LoVo (cell line): ENCODE results near the gene SRP68.

Source experiments
- DNase-seq: peaks from one replicate; pipeline ENCODE4 v3.0.0-alpha.2; 2016; ENCODE audit warnings: low spot score

The SRP68 gene

DNA sequence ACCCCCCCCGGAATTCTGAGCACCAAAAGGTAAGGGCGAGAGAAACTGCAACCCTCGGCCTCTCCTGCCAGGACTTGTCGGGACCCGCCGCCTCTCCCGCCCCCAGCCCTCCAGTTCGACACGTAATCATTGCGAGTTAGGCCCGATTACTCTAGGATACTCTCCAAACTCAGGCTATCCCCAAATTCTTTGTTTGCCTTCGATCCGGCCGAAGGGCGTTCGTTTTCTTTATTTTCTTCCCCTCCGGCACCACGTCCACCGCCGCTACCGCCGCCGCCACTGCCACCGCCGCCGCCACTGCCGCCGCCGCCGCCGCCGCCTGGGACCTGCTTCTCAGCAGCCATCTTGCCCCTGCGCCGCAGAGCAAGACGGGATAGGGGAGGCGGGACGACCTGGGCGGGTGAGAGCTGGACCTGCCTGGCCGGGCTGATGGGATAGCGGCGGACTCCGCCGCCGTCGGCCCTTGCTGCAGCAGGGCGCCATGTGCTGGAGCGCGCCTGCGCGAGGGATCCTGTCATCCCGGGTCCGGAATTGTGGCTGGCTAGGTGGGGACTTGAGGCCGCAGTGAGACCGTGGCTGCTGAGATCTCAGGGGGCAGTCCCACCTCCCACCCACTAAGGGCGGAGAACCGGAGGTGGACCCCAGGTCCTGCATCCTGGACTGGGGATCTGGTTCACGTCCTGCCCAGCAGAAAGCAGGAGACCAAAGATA is at the start of gene SRP68:
SRP68 (minus strand) TSS at position 370 of the 711 bp plus-strand sequence; CDS start at position 344, 26 bp downstream.
- peak; percentile 94 for DNase-seq

DNA sequence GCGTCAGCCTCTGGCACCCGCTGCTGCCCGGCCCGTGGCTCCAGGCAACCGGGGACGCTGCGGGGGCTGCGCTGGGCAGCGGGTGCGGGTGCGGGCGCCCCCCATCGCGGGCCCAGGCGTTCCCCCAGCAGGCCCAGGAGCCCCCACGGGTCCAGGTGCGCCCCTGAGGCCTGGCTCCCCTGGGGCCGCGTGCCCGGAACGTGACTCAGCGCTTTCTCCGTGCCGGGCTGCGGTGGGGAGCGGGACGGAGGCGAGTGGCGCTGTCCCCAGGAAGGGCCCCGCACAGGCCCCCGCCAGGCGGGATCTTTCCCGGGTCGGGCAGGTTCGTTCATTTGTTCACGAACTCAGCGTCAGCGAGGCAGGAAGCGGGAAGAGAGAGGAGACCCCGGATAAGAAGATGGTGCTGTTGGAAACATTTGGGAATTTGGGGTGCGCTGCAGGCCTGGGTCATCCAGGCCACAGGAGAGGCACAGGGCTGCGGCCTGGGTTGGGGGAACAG is 49.7 kb upstream of the SRP68 start:
- DNase-seq = no peak

DNA sequence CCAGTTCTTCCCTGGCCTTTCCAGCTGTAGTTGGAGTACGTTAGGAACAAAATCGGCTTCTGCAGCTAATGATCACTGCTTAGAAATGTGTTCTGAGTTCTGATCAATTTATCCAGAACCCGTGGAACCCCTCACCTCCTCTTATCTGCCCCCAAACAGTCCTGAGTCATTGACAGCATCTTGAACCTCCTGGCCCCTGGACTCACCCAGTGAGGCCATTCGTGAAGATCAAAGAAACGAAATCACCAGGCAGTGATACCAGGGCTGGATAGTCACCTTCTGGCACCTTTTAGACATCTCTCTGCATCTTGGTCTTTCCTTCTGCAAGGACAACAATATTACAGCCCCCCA is 48.3 kb upstream of the SRP68 start:
- no peak for DNase-seq

DNA sequence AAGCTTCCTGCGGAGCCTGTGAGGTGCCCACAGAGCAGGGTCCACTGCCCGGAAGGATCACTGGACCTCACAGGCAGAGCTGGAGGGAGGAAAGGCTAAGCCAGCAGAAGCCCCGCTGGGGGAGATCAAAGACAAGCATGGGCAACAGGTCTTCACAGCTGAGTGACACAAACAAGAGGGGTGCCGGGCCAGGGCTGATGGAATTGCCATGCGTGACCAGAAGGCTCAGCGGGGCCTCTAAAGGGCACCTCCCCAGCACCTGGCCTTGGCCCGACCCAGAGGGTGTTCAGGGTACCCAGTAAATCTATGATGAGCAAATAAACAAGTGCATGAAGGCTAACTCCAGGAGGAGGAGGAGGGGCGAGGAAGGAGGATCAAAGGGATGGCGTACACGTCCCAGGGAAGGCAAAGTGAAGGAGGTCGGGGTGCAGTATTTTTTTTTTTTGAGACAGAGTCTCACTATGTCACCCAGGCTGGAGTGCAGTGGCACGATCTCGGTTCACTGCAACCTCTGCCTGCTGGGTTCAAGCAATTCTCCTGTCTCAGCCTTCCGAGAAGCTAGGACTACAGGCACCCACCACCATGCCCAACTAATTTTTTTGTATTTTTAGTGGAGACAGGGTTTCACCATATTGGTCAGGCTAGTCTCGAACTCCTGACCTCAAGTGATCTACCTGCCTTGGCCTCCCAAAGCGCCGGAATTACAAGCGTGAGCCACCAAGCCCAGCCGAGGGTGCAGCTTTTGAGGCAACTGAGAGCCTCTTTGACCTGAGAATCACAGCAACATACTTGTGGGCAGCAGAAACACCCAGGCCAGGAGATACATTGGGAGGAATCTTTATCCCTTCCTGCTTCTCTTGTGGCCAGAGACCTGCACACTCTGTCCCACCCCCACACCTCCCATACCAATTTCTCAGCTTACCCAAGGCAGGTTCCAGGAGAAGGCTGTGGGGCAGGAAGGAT is 47.4 kb upstream of the SRP68 start:
- no peak for DNase-seq

DNA sequence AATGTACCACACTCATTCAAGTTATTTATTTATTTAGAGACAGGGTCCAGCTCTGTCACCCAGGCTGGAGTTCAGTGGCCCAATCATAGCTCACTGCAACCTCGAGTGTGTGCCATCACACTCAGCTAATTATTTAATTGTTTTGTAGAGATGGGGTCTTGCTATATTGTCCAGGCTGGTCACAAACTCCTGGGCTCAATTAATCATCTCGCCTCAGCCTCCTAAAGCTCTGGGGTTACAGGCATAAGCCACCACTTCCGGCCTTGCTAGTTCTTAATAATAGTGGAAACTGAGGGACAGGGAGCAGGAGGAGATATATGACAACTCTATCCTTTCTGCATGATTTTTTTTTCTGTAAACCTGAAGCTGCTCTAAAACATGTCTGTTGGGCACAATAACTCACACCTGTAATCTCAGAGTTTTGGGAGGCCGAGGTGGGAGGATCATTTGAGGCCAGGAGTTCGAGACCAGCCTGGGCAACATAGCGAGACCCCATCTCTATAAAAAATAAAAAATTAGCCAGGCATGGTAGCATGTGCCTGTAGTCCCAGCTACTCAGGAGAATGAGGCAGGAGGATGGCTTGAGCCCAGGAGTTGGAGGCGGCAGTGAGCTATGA is 42.9 kb upstream of the SRP68 start:
- no peak for DNase-seq

DNA sequence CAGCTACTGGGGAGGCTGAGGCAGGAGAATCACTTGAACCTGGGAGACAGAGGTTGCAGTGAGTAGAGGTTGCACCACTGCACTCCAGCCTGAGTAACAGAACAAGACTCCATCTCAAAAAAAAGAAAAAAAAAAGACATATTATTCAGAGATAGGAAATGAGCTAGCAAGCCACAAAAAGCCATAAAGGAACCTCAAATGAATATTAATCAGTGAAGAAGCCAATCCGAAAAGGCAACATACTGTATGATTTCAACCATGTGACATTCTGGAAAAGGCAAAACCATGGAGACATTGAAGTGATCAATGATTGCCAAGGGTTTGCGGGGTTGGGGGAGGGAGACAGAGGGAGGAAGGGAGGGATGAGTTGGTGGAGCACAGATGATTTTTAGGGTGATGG is 39.6 kb upstream of the SRP68 start:
- DNase-seq = no peak

DNA sequence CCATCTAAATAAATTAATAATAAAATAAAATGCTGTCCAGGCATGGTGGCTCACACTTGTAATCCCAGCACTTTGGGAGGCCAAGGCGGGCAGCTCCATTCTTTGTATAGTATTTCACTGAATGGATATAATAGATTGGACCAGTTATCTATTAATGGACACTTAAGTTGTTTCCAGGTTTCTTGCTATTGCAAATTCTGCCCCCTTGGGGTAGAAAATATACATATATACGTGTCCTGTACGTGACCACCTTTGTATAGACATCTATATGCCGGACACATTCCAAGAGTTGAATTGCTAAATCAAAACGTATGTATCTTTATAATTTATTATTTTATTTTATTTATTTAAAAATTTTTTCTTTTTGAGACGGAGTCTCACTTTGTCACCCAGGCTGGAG is 35.2 kb upstream of the SRP68 start:
- peak; percentile 16 for DNase-seq

DNA sequence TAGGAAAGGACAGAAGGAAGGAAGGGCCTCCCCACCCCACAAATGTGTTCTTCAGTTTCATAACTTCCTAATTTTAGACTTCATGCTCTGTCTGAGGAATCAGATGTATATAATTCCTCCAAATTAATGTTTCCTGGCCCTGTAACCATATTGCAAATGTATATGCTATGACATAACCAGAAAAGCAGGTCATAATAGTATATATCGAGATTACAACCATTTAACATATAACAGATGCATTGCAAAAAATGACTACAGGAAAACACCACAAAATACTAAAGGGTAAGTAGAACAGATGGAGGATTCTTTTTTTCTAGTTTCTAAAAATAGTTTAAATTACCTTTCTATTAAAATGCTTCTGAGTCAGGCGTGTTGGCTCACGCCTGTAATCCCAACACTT is 34.4 kb upstream of the SRP68 start:
- no peak for DNase-seq

DNA sequence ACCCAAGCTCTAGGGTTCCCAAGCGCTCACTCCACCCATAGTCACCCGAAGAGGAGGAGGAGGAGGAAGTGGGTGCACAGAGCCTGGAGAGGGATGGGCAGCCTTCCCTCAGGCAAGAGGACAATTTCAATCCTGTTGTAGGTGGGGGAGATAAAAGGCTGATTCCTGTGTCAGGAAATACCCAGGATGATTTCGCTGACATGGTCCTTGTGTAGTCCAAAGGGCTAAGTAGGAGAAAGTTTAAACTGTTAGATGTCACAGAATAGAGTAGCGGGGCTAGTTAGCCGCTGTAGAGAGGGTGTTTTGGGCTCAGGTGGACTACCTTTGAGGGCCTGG is 32.5 kb upstream of the SRP68 start:
- peak; percentile 10 for DNase-seq

DNA sequence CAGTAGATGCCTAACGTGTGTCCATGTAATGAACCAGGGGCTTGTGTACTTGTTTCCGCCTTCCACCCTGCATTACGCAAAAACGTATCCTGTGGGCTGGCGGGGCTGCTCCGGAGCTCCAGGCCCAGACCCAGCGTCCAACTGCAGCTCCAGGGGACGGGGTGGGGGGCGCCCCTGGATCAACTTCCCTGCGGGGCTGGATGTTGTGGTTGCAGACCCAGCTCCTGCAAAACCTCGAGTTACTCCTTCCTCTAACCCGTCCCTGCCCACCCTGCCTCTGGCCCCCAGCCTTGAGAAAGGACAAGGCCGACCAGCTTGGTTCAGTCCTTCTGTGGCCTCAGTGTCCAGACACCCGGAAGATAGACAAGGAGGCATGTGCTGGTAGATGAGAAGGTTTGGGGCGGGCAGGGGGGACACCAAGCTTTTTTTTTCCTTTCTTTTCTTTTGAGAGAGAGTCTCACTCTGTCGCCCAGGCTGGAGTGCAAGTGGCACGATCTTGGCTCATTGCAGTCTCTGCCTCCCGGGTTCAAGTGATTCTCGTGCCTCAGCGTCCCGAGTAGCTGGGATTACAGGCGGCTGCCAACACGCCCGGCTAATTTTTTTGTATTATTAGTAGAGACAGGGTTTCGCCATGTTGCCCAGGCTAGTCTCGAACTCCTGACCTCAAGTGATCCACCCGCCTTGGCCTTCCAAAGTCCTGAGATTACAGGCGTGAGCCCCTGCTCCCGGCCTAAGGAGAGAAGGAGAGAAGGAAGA is 32.0 kb upstream of the SRP68 start:
- no peak for DNase-seq

DNA sequence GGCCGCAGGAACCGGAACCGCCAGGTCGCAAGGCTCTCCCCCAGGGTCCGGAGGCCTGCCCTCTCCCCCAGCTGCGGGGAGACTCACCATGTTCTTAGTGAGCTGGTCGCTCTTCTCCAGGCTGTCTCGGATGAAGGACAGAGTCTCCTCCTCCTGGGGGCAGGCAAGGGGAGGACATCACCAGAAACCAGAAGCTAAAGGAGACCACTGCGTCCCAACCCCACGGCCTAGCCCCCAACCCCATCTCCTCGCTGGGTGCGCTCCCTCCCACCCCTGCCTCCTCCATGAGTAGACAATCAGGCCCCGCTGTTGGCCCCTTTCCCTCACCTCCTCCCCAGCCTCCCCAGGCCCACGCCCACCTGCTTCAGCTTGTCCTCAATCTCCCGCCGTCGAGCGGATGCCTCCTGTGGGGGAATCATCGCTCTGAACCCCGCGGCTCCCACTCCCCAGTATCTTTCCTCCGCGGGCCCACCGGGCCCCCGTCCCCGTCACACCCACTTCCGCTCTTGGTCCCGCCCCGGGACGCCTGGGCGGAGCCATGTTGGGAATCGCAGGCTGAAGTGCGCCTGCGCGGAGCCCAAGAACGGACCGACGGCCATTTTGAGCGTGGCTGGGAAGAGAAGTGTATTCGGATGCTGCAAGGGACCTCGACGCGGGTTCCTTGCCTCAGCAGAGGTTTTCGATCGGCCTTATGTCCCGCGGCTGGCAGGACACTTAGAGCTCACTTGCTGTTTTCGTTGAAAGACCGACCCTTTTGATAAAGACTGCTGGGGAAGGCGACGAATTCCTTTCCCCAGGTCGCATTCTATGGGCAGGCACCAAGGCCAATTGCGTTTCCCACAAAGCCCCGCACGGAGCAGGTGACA is 31.2 kb upstream of the SRP68 start, which contains the start of gene EXOC7:
EXOC7 (minus strand) TSS at position 514 of the 866 bp plus-strand sequence; CDS start at position 419, 95 bp downstream.
- DNase-seq = peak; percentile 97

DNA sequence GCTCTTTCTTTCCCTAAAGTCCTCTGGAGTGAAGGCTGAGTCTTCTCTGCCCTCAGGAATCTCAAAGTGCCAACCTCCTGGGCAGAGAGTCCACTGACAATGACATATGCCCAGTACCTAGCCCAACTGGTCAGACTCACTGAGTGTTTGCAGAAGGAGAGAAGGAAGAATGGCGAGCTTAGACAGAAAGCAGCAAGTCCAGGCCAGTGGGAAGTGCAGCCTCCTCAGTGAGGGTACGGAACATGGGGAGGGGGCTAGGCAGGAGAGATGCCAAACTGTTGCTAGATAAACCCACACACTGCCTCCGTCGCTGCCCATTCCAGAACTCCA is 30.6 kb upstream of the SRP68 start:
- DNase-seq = no peak

DNA sequence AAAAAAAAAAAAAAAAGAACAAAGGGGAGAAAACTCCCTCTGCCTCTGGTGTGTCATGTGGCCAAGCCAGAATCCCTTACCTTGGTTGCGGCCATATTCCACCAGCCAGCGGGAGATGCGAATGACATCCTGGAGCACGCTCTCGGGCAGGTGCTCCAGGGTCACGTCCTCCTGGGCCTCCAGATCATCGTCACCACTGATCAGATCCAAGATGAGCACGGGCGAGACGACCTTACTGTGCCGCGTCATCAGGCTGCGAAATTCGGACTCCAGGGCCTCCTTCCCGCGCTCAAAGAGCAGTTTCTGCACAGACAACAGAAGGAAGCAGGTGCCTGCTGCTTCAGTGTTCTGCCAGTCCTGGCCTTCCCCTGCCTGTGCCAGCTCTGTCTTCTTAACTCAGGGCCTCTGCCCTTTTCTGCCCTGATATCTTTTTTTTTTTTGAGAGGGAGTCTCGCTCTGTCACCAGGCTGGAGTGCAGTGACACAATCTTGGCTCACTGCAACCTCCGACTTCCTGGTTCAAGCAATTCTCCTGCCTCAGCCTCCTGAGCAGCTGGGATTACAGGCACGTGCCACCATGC is 25.5 kb upstream of the SRP68 start:
- no peak for DNase-seq

DNA sequence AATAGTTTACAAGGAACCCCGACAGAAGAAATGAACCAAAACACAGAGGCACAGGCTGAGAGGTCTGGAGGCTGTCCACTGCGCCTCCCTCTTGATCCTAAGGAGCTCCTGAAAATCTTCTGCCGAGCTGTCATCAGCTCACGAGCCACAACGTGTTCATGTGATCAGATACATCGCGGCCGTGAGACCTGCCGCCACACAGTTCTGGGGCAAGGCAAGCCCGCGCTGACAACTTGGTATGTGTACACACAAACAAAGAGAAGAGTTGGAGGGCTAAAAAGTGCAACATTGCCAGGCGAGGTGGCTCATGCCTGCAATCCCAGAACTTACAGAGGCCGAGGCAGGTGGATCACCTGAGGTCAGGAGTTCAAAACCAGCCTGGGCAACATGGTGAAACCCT is 23.6 kb upstream of the SRP68 start:
- DNase-seq = no peak

DNA sequence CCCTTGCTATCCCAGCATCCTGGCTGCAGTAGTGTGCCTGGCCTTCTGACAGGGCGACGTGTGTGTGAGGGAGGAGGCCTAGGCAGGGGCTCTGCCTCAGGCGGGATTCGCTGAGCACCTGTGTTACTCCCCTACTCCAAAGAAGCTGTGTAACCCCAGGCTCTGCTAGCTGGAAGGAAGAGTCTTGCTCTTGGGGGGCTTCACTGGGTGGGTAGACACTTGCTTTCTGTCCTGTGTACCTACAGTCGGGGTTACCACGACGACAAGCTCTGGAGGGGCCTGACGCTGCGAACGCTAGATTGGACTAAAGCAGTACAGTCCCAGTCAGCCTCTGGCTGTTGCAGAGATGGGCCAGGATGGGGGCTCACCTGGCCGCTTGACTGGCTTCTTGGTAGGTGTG is 21.7 kb upstream of the SRP68 start:
- DNase-seq = no peak

DNA sequence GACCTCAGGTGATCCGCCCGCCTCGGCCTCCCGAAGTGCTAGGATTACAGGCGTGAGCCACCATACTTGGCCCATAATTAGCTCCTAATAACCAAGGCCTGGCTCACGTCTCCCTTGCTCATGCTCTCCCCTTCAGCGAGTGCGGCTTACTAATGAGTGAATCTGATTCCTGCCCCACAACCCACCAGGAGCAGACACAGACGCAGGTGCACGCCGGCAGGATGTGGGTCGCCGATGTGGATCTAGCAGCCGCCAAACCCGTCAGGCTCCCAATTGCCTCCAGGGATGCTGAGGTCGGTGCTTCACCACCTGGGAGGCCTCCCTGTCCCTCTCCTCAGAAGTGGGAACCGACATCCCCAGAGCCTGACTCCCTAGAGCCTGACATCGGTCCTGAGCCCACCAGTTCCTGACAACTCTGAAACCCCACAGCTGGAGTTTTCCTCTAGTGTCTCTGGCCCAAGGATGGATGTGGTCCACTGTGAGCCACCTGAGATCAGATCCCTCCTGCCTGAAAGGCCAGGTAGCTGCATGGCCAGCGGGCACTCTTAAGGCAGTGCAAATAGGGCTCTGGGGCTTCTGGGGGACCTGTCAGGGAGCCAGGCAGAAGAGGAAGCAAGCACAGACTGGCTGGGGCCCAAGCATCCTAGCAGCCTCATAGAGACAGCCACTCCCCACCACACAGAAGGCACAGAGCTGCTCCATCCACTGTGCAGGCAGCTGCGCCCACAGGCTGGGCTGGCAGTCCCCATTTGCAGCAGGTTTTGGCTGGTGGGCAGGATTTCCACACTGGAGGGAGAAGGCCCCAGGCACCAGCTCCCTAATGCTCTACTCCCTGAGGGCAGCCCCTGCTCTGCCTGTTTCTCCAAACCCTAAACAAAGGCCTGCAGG is 20.5 kb upstream of the SRP68 start:
- DNase-seq = no peak

DNA sequence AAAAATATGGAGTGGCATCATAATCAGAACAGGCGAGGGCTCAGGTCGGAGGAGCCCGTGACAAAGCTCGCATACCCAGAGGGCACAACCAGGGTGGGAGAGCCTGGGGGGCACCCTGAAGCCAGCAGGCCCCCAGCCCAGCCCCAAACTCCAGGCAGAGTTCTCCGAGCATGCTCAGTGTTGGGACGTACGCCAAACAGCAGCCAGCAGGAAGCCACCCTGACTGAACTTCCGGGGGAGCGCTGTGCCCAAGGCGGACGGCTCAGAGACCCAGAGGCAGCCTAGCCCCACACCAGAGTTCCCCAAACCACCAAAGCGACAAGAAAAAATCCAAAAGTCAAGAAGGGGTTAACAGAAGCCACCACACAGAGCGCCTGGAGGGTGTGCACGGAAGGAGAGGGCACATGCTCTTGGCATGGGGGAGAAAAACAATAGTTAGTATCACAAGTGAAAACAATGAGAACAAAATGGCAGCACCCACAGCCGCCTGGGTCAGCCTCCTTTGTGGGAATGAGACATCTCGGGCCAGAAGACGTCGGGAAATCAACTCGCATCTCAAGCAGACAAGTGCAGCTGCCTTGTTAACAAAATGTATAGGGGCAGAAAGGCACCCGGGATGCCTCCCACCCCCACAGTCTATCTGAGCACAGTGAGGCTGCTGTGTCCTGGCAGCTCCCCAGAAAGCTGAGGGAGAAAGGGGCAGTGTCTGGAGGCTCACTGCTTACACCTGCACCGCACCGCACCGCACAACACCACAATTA is 19.4 kb upstream of the SRP68 start:
- DNase-seq = no peak

DNA sequence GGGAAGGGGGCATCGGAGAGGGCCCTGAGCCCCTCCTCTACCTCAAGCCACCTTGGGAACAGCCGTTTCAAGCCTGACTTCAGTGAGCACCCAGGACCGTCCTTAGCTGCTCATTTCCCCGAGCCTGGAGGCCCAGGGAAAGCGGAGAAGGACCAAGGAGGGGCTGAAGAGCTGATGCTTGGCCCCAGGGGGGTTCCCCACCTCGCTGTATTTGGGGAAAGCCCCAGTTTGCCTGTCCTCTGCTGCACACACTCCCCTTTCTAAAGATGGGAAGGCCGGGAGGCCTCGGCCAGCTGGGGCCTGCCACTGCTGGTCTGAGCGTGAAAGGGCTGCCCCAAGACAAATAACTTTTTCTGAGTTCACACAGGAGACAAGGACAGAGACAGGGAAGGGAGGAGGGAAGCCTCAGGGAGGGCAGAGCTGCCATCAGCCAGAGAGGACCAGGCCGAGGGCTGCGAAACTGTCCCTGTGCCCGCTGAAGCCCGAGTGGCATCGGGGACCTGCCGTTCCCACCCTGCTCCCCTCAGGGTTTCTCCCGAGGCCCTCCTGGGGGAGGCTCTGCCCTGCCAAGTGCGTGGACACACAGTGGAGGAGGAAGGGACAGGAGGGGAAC is 18.3 kb upstream of the SRP68 start:
- DNase-seq = no peak
